ENCODE results near the gene ELMO1. TPM values are rescaled to one million over a fixed set of nuclear protein-coding genes. Genes with fewer than 3 reads are reported as not detected.

Gene ELMO1
- total RNA-seq, 1 experiment from 2014 or later: 7.8 TPM

DNA sequence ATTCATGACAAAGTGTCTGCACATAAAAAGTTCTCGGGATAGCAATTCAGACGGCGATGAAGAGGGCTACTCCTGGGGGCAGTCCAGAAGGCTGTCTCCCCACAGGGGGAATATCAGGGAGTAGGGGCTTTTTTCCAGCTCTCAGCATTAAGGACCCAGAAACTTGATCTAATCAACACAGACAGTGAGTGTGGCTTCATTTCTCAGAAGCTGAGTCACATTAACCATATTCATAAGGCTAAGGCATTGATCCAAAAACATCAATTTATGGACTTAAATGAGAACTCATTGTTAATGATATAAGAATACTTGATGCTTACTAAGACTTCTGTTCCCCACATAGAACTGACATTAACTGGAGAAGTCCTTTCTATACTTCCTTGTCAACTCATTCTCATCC, 636.9 kb downstream of the ELMO1 start:
- no peaks in the 10 kb centered on the region for H3K9me3 ChIP-seq (ENCODE audit: control insufficient read depth, low read depth, low read length)
- H3K4me1 ChIP-seq (ENCODE audit: insufficient read depth, low read length): no peaks in the 10 kb centered on the region
- H3K23ac ChIP-seq (ENCODE audit: insufficient read length, low read depth, low read length): no peak overlapping the region
- no peaks in the 10 kb centered on the region for H4K20me1 ChIP-seq (ENCODE audit: control insufficient read depth, insufficient read depth, insufficient read length)
- H3K18ac ChIP-seq (ENCODE audit: insufficient read length, low read depth, low read length): no peak overlapping the region
- no peak overlapping the region for H2BK5ac ChIP-seq (ENCODE audit: insufficient read length, low read length)
- H3K23me2 ChIP-seq (ENCODE audit: insufficient read length, low read depth, low read length, poor library complexity, severe bottlenecking): no peaks in the 10 kb centered on the region
- H3K56ac ChIP-seq (ENCODE audit: insufficient read length, low read depth, low read length): no peak overlapping the region
- no peaks in the 10 kb centered on the region for H3K79me1 ChIP-seq (ENCODE audit: insufficient read depth, low read depth, low read length, poor library complexity, severe bottlenecking)
- peaks cover 7 to 9% of the 10 kb centered on the region in 2 experiments for H3K4me1 Mint-ChIP-seq
- no peak overlapping the region for H3K27ac Mint-ChIP-seq
- H3K36me3 Mint-ChIP-seq (ENCODE audit: insufficient read depth in 1 of 3, low read depth in 3 of 3): no peaks in the 10 kb centered on the region
- H3K9ac ChIP-seq (ENCODE audit: extremely low read depth, insufficient read length, low read length): no peak overlapping the region
- TF ChIP-seq, protein P1, sequence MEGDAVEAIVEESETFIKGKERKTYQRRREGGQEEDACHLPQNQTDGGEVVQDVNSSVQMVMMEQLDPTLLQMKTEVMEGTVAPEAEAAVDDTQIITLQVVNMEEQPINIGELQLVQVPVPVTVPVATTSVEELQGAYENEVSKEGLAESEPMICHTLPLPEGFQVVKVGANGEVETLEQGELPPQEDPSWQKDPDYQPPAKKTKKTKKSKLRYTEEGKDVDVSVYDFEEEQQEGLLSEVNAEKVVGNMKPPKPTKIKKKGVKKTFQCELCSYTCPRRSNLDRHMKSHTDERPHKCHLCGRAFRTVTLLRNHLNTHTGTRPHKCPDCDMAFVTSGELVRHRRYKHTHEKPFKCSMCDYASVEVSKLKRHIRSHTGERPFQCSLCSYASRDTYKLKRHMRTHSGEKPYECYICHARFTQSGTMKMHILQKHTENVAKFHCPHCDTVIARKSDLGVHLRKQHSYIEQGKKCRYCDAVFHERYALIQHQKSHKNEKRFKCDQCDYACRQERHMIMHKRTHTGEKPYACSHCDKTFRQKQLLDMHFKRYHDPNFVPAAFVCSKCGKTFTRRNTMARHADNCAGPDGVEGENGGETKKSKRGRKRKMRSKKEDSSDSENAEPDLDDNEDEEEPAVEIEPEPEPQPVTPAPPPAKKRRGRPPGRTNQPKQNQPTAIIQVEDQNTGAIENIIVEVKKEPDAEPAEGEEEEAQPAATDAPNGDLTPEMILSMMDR (conservative IDR thresholded peaks at IDR 0.05): no peak
- no peak overlapping the region for H2BK120ac ChIP-seq (ENCODE audit: low read depth, low read length, poor library complexity, severe bottlenecking)
- H4K91ac ChIP-seq (ENCODE audit: insufficient read length, low read depth, low read length): no peak overlapping the region
- H2BK12ac ChIP-seq (ENCODE audit: insufficient read length, low read depth, low read length): no peak overlapping the region
- no peaks in the 10 kb centered on the region; a peak in 2 of 5 replicates for H3K9me3 Mint-ChIP-seq
- H3K27me3 ChIP-seq (ENCODE audit: insufficient read depth, low read length): no peaks in the 10 kb centered on the region
- no peak overlapping the region for H4K8ac ChIP-seq (replicated peaks; ENCODE audit: insufficient read length, low read depth, low read length)
- H2BK15ac ChIP-seq (ENCODE audit: low read depth, low read length): no peak overlapping the region
- no peak overlapping the region for H2AFZ ChIP-seq (ENCODE audit: low read length)
- H3K79me2 ChIP-seq (ENCODE audit: insufficient read depth, low read length): no peaks in the 10 kb centered on the region
- no peak overlapping the region for H2AK5ac ChIP-seq (ENCODE audit: insufficient read length, low read length)
- H3K14ac ChIP-seq (ENCODE audit: insufficient read depth, low read length): no peak overlapping the region
- H3K4ac ChIP-seq (ENCODE audit: low read depth, low read length): no peak overlapping the region
- H3K4me3 Mint-ChIP-seq: no peak overlapping the region
- no peak overlapping the region for H3K27ac ChIP-seq (ENCODE audit: insufficient read length, low read depth, low read length)
- WGBS (ENCODE audit: extremely low coverage, insufficient read length, low lambda C conversion rate): no CpG with 5 or more reads among the region's 3 CpGs
- H4K5ac ChIP-seq (ENCODE audit: insufficient read length, low read depth, low read length): no peak overlapping the region
- no peak for DNase-seq
- no peak overlapping the region for H3K4me2 ChIP-seq (ENCODE audit: insufficient read depth, insufficient read length, low read length)
- no peaks in the 10 kb centered on the region; the same call in 1 of the 2 replicates for H3K27me3 Mint-ChIP-seq (ENCODE audit: low read depth)
- no peak overlapping the region for H3T11ph ChIP-seq (ENCODE audit: low read length)
- H2BK20ac ChIP-seq (ENCODE audit: low read depth, low read length, poor library complexity, severe bottlenecking): no peak overlapping the region
